IMR-90 (cell line): ENCODE measurements around the gene SEPSECS. TPM values are rescaled to one million over a fixed set of nuclear protein-coding genes. Genes with fewer than 3 reads are reported as not detected.

Experiments used
- ATAC-seq: fragments of 200-7000 bp; cut with Tn5 transposase; 2 replicates; pipeline ENCODE4 v1.9.1; 2020; ENCODE audit warnings: low read depth, mild to moderate bottlenecking, moderate library complexity
- BruUV-seq: library from RNA; stranded (reverse); fragments of 400-500 nt; replicated peaks from 2 replicates; lab custom pipeline; 2021; lab: Mats Ljungman, UMichigan
- CTCF ChIA-PET: fragments of 300-600 bp; formaldehyde crosslinking; extraction: SDS; loops from one replicate; lab custom pipeline; 2021; ENCODE audit warnings: antibody characterized with exemption; lab: Yijun Ruan, JAX
- POLR2A ChIA-PET: fragments of 300-600 bp; sonication (Branson Sonifier 250); formaldehyde crosslinking; loops from one replicate; lab custom pipeline; 2022; ENCODE audit warnings: antibody characterized with exemption; ENCODE audit not compliant: unreplicated experiment; lab: Charles Lee
- DNase-seq: peaks from one replicate; pipeline ENCODE4 v3.0.0; 2013
- H2AFZ ChIP-seq: replicated peaks from 2 replicates; pipeline ENCODE3; 2013; ENCODE audit warnings: low read length, mild to moderate bottlenecking; ENCODE audit not compliant: poor library complexity
- H2AK5ac ChIP-seq: 2 replicates; pipeline ENCODE4 v1.6.1; 2013; ENCODE audit warnings: low read depth, low read length, inconsistent platforms
- H2AK9ac ChIP-seq: replicated peaks from 2 replicates; pipeline ENCODE3; 2013; ENCODE audit warnings: mild to moderate bottlenecking, low read depth, low read length, moderate library complexity; ENCODE audit not compliant: poor library complexity
- H2BK120ac ChIP-seq: 2 replicates; pipeline ENCODE4 v1.6.1; 2013; ENCODE audit warnings: low read depth, low read length, inconsistent platforms
- H2BK15ac ChIP-seq: 3 replicates; pipeline ENCODE4 v1.6.1; 2013; ENCODE audit warnings: low read depth, low read length, inconsistent platforms
- H2BK20ac ChIP-seq: 2 replicates; pipeline ENCODE4 v1.6.1; 2013; ENCODE audit warnings: low read depth, mild to moderate bottlenecking, inconsistent platforms, low read length, moderate library complexity
- H2BK5ac ChIP-seq: 2 replicates; pipeline ENCODE4 v1.6.1; 2013; ENCODE audit warnings: mild to moderate bottlenecking, low read depth, low read length, inconsistent platforms; ENCODE audit not compliant: poor library complexity, severe bottlenecking
- H3K14ac ChIP-seq: replicated peaks from 2 replicates; pipeline ENCODE4 v1.6.1; 2013; ENCODE audit warnings: low read depth, low read length, inconsistent platforms
- H3K18ac ChIP-seq: 2 replicates; pipeline ENCODE4 v1.6.1; 2013; ENCODE audit warnings: low read depth, low read length, control low read depth
- H3K23ac ChIP-seq: 2 replicates; pipeline ENCODE4 v1.6.1; 2013; ENCODE audit warnings: low read depth, low read length, inconsistent platforms
- H3K27ac ChIP-seq: 2 replicates; pipeline ENCODE4 v1.5.1; 2013; ENCODE audit warnings: mild to moderate bottlenecking, control low read depth, low read length; ENCODE audit not compliant: insufficient read depth
- H3K27me3 ChIP-seq: 2 replicates; pipeline ENCODE4 v1.6.1; 2013; ENCODE audit warnings: low read length; ENCODE audit not compliant: control insufficient read depth, insufficient read depth
- H3K36me3 ChIP-seq: 2 replicates; pipeline ENCODE4 v1.6.1; 2013; ENCODE audit warnings: low read length, mixed read lengths; ENCODE audit not compliant: control insufficient read depth, insufficient read depth
- H3K4ac ChIP-seq: 2 replicates; pipeline ENCODE4 v1.6.1; 2013; ENCODE audit warnings: low read depth, low read length, inconsistent platforms
- H3K4me1 ChIP-seq: 2 replicates; pipeline ENCODE4 v1.6.1; 2013; ENCODE audit warnings: low read length, mixed read lengths; ENCODE audit not compliant: control insufficient read depth, insufficient read depth
- H3K4me2 ChIP-seq: 2 replicates; pipeline ENCODE4 v1.6.1; 2013; ENCODE audit warnings: low read depth, mild to moderate bottlenecking, control low read depth, low read length, moderate library complexity
- H3K4me3 ChIP-seq: 2 replicates; pipeline ENCODE4 v1.5.1; 2013; ENCODE audit warnings: low read depth, mild to moderate bottlenecking, control low read depth, low read length, moderate library complexity; ENCODE audit not compliant: insufficient read depth
- H3K56ac ChIP-seq: 2 replicates; pipeline ENCODE4 v1.6.1; 2013; ENCODE audit warnings: low read length, inconsistent platforms; ENCODE audit not compliant: insufficient read depth; ENCODE audit errors: extremely low read depth
- H3K79me1 ChIP-seq, 2 experiments: 2 replicates each; pipeline ENCODE4 v1.6.1; 2013; ENCODE audit warnings: low read length in 2 of 2, inconsistent platforms in 1 of 2, low read depth in 1 of 2
- H3K9ac ChIP-seq: 2 replicates; pipeline ENCODE4 v1.6.1; 2013; ENCODE audit warnings: low read depth, low read length, control low read depth
- H3K9me1 ChIP-seq: 2 replicates; pipeline ENCODE4 v1.6.1; 2013; ENCODE audit warnings: low read length, inconsistent platforms; ENCODE audit not compliant: insufficient read depth
- H3K9me3 ChIP-seq: 2 replicates; pipeline ENCODE4 v1.6.1; 2013; ENCODE audit warnings: low read length; ENCODE audit not compliant: control insufficient read depth, insufficient read depth
- H4K20me1 ChIP-seq: 2 replicates; pipeline ENCODE4 v1.6.1; 2013; ENCODE audit warnings: low read length, inconsistent platforms; ENCODE audit not compliant: insufficient read depth
- H4K5ac ChIP-seq: 2 replicates; pipeline ENCODE4 v1.6.1; 2013; ENCODE audit warnings: mild to moderate bottlenecking, low read depth, low read length, control low read depth
- H4K8ac ChIP-seq, 2 experiments: 2 replicates each; pipeline ENCODE4 v1.6.1; 2013; ENCODE audit warnings: low read depth in 2 of 2, low read length in 2 of 2, control low read depth in 1 of 2, inconsistent platforms in 1 of 2
- H4K91ac ChIP-seq: 2 replicates; pipeline ENCODE4 v1.6.1; 2013; ENCODE audit warnings: low read depth, low read length, inconsistent platforms; ENCODE audit not compliant: insufficient read depth
- BHLHE40 ChIP-seq: fragments of 150-350 bp; IDR thresholded peaks from 2 replicates; pipeline ENCODE4 v1.6.1; 2016; ENCODE audit warnings: mild to moderate bottlenecking, low read depth, low read length
- CEBPB ChIP-seq: IDR thresholded peaks from 2 replicates; pipeline ENCODE4 v1.6.1; 2012; ENCODE audit warnings: low read depth, low read length, improper control_type of control experiment
- CHD1 ChIP-seq: IDR thresholded peaks from 2 replicates; pipeline ENCODE4 v1.6.1; 2012; ENCODE audit warnings: low read depth, low read length, improper control_type of control experiment
- ELK1 ChIP-seq: fragments of 150-350 bp; IDR thresholded peaks from 2 replicates; pipeline ENCODE4 v1.6.1; 2016; ENCODE audit warnings: low read depth, mild to moderate bottlenecking, low read length, moderate library complexity, borderline replicate concordance
- FOS ChIP-seq: fragments of 150-350 bp; IDR thresholded peaks from 2 replicates; pipeline ENCODE4 v1.6.1; 2016; ENCODE audit warnings: low read depth, low read length
- MAFK ChIP-seq: IDR thresholded peaks from 2 replicates; pipeline ENCODE4 v1.6.1; 2012; ENCODE audit warnings: low read depth, low read length, improper control_type of control experiment
- MAZ ChIP-seq: IDR thresholded peaks from 2 replicates; pipeline ENCODE4 v1.6.1; 2012; ENCODE audit warnings: low read depth, mild to moderate bottlenecking, low read length, improper control_type of control experiment, moderate library complexity, borderline replicate concordance
- MXI1 ChIP-seq: IDR thresholded peaks from 2 replicates; pipeline ENCODE4 v1.6.1; 2012; ENCODE audit warnings: low read depth, mild to moderate bottlenecking, low read length, moderate library complexity, borderline replicate concordance
- NFE2L2 ChIP-seq: fragments of 150-350 bp; IDR thresholded peaks from 2 replicates; pipeline ENCODE4 v1.6.1; 2016; ENCODE audit warnings: low read depth, mild to moderate bottlenecking, low read length
- POLR2A ChIP-seq: IDR thresholded peaks from 2 replicates; pipeline ENCODE4 v1.6.1; 2012; ENCODE audit warnings: mild to moderate bottlenecking, low read depth, low read length
- RAD21 ChIP-seq: IDR thresholded peaks from 2 replicates; pipeline ENCODE4 v1.6.1; 2012; ENCODE audit warnings: low read length, improper control_type of control experiment
- RCOR1 ChIP-seq: IDR thresholded peaks from 2 replicates; pipeline ENCODE4 v1.6.1; 2012; ENCODE audit warnings: mild to moderate bottlenecking, low read length, improper control_type of control experiment; ENCODE audit not compliant: insufficient replicate concordance
- RFX5 ChIP-seq: IDR thresholded peaks from 2 replicates; pipeline ENCODE4 v1.8.0; 2012; ENCODE audit warnings: low read depth, mild to moderate bottlenecking, low read length, moderate library complexity
- SMC3 ChIP-seq: fragments of 150-350 bp; IDR thresholded peaks from 2 replicates; pipeline ENCODE4 v1.6.1; 2016; ENCODE audit warnings: low read depth, mild to moderate bottlenecking, antibody characterized with exemption, low read length, moderate library complexity
- WGBS, 2 experiments: methylation state at CpG; one replicate each; pipeline versions ENCODE4 v1.1.5 to v1.1.7; 2013; ENCODE audit warnings: missing lambda C conversion rate in 2 of 2; ENCODE audit not compliant: insufficient read length in 1 of 2; ENCODE audit errors: extremely low coverage in 2 of 2; 5-methylcytosine and 5-hydroxymethylcytosine counted together
- dilution Hi-C: fragments of 300-500 bp; cut with HindIII; formaldehyde crosslinking; loops from one replicate; pipeline ENCODE4 v1.14.3; 2018; ENCODE audit warnings: low sequenced_read_pairs; ENCODE audit not compliant: unreplicated experiment
- in situ Hi-C: fragments of 300-500 bp; cut with MboI; formaldehyde crosslinking; loops from 3 replicates; pipeline ENCODE4 v1.14.3; 2019; ENCODE audit warnings: low sequenced_read_pairs, inconsistent platforms, mixed read lengths
- intact Hi-C: fragments of 100-400 bp; cut with micrococcal nuclease; formaldehyde crosslinking; loops from 2 replicates; pipeline ENCODE4 v1.10.0; 2022
- polyA plus RNA-seq, 3 experiments: library from polyadenylated mRNA; depleted of rRNA; stranded (reverse); fragments of >200 nt; gene quantifications; 2 replicates each; pipeline ENCODE4 v1.2.3, GENCODE V29; 2012; ENCODE audit warnings: low replicate concordance in 1 of 3
- total RNA-seq: library from RNA; depleted of rRNA; stranded (reverse); fragments of >200 nt; gene quantifications from 2 replicates; pipeline ENCODE4 v1.2.3, GENCODE V29; 2012
- TF ChIP-seq, protein P1 (sequence below): conservative IDR thresholded peaks from 2 replicates; pipeline ENCODE4 v1.5.1; 2012; ENCODE audit warnings: mild to moderate bottlenecking, low read depth, low read length, improper control_type of control experiment
- TF ChIP-seq, protein P2 (sequence below): fragments of 150-350 bp; IDR thresholded peaks from 2 replicates; pipeline ENCODE4 v1.6.1; 2017; ENCODE audit warnings: mild to moderate bottlenecking, antibody characterized with exemption, low read length, low read depth

Gene SEPSECS
- total and polyA plus RNA-seq, 2 of the 4 experiments (the other 2 are of a cell fraction), result 1.7 to 5.0 TPM

- WGBS, 2 experiments, result 76% methylated on average over 11 of the region's 23 CpGs; no CpG with 5 or more reads in 1 of the 2 experiments
- Histone ChIP-seq H3K4me3 (no peak overlapping the region), H3K23ac (no peak overlapping the region), H3K4me2 (no peak overlapping the region), H3K9me3 (peaks cover 4% of the 10 kb centered on the region), H4K91ac (no peak overlapping the region), H3K18ac (no peak overlapping the region), H2BK15ac (no peak overlapping the region), H3K4ac (no peak overlapping the region), H2BK5ac (no peak overlapping the region), H3K9me1 (no peaks in the 10 kb centered on the region), H3K27ac (no peak overlapping the region), H3K4me1 (peaks cover 2% of the 10 kb centered on the region; the same call in 1 of the 2 replicates), H2BK20ac (no peak overlapping the region), H3K27me3 (peaks cover 6% of the 10 kb centered on the region), H4K20me1 (no peaks in the 10 kb centered on the region), H4K8ac (no peak overlapping the region), H2BK120ac (no peak overlapping the region), H2AK9ac (no peak overlapping the region), H4K5ac (no peak overlapping the region), H2AFZ (no peak overlapping the region), H3K9ac (no peak overlapping the region), H3K36me3 (no peaks in the 10 kb centered on the region), H3K79me1 (no peaks in the 10 kb centered on the region), H3K56ac (no peak overlapping the region), H2AK5ac (no peak overlapping the region), H3K14ac (no peak overlapping the region)
- DNase-seq (no peak), ATAC-seq (no peak)
- POLR2A ChIA-PET, result no interaction called here
- dilution Hi-C loops, result no loop called here
- BruUV-seq, result no TSS peak
- TF ChIP-seq MXI1 (no peak), RCOR1 (no peak), SMC3 (no peak), CEBPB (no peak), MAFK (no peak), CHD1 (no peak), RAD21 (no peak), FOS (no peak), NFE2L2 (no peak), POLR2A (no peak), MAZ (no peak), BHLHE40 (no peak), ELK1 (no peak), RFX5 (no peak)
- TF ChIP-seq, protein P1, sequence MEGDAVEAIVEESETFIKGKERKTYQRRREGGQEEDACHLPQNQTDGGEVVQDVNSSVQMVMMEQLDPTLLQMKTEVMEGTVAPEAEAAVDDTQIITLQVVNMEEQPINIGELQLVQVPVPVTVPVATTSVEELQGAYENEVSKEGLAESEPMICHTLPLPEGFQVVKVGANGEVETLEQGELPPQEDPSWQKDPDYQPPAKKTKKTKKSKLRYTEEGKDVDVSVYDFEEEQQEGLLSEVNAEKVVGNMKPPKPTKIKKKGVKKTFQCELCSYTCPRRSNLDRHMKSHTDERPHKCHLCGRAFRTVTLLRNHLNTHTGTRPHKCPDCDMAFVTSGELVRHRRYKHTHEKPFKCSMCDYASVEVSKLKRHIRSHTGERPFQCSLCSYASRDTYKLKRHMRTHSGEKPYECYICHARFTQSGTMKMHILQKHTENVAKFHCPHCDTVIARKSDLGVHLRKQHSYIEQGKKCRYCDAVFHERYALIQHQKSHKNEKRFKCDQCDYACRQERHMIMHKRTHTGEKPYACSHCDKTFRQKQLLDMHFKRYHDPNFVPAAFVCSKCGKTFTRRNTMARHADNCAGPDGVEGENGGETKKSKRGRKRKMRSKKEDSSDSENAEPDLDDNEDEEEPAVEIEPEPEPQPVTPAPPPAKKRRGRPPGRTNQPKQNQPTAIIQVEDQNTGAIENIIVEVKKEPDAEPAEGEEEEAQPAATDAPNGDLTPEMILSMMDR, result no peak
- TF ChIP-seq, protein P2, sequence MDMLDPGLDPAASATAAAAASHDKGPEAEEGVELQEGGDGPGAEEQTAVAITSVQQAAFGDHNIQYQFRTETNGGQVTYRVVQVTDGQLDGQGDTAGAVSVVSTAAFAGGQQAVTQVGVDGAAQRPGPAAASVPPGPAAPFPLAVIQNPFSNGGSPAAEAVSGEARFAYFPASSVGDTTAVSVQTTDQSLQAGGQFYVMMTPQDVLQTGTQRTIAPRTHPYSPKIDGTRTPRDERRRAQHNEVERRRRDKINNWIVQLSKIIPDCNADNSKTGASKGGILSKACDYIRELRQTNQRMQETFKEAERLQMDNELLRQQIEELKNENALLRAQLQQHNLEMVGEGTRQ, result no peak
- intact Hi-C loops, result no loop called here
- CTCF ChIA-PET, result no interaction called here
- in situ Hi-C loops, result no loop called here
Measured at GRCh38 chr4:25096251-25096980, 63.8 kb downstream of the SEPSECS start.
